Measurements from ENCODE around the gene NPHP4.
"Not testable (repeated sequence)": the region's sequence is repeated elsewhere in the genome, so short reads cannot be mapped to it uniquely, and the experiment has no call there.

Gene NPHP4

DNA sequence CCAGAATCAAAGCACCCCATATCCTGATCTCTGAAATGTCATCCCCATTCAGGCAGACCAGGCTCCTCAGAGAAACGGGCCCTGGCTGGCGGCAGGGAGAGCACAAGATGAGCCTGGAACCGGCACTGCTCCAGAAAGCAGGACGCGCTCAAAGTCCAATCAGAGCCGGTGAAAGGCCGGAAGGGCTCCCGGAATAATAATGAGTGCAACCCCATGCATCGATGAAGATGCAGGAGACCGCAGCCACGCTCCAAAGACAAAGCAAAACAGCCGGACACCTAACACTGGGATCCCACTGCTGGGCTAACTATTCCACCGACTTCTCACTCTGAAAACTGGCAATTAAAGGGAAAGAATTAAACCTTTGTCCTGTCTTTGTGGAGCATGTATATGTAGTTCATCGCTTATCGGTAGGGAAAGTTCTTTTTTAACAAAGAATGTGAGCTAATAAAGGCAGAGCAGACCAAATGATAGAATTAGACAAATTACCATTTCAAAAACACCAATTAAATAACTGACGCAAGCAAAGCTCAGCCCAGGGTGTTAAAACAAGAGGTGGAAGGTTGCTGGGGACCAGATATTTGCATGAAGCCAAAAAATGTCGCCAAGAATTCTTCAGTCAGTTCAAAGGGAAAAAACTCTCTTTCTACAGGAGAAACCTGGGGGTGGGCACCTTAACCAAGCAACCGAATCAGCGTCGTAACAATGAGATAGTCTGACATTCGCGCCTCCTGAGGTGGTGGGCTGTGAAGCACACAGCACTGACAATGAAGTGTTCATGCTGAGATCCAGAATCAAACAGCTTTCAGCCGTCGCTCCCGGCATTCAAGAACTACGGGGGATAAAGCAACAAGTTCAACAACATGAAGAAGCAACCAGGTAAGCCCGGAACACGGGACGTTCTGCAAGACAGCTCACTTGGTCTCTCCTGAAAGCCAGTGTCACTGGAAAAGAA lies 95.2 kb downstream of the NPHP4 start:
- H3K4me3 ChIP-seq (ENCODE audit: low read depth, low read length), result no peak overlapping the region
- H3K79me2 ChIP-seq, result no peaks in the 10 kb centered on the region
- H3K36me3 ChIP-seq (ENCODE audit: control insufficient read depth, insufficient read depth, low read length), result no peaks in the 10 kb centered on the region
- H3K9ac ChIP-seq, result no peak overlapping the region
- H3K4me1 ChIP-seq, result no peaks in the 10 kb centered on the region
- no peak overlapping the region for H3K4me2 ChIP-seq (ENCODE audit: low read length)
- no peaks in the 10 kb centered on the region for H3K27me3 ChIP-seq (ENCODE audit: control insufficient read depth, insufficient read depth, low read length)
- H2AFZ ChIP-seq, result no peak overlapping the region
- H3K27ac ChIP-seq, result no peak overlapping the region
- H3K9me3 ChIP-seq (ENCODE audit: control insufficient read depth, low read length), result no peaks in the 10 kb centered on the region
- TF ChIP-seq, protein P1, sequence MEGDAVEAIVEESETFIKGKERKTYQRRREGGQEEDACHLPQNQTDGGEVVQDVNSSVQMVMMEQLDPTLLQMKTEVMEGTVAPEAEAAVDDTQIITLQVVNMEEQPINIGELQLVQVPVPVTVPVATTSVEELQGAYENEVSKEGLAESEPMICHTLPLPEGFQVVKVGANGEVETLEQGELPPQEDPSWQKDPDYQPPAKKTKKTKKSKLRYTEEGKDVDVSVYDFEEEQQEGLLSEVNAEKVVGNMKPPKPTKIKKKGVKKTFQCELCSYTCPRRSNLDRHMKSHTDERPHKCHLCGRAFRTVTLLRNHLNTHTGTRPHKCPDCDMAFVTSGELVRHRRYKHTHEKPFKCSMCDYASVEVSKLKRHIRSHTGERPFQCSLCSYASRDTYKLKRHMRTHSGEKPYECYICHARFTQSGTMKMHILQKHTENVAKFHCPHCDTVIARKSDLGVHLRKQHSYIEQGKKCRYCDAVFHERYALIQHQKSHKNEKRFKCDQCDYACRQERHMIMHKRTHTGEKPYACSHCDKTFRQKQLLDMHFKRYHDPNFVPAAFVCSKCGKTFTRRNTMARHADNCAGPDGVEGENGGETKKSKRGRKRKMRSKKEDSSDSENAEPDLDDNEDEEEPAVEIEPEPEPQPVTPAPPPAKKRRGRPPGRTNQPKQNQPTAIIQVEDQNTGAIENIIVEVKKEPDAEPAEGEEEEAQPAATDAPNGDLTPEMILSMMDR (IDR thresholded peaks at IDR 0.05), result no peak

DNA sequence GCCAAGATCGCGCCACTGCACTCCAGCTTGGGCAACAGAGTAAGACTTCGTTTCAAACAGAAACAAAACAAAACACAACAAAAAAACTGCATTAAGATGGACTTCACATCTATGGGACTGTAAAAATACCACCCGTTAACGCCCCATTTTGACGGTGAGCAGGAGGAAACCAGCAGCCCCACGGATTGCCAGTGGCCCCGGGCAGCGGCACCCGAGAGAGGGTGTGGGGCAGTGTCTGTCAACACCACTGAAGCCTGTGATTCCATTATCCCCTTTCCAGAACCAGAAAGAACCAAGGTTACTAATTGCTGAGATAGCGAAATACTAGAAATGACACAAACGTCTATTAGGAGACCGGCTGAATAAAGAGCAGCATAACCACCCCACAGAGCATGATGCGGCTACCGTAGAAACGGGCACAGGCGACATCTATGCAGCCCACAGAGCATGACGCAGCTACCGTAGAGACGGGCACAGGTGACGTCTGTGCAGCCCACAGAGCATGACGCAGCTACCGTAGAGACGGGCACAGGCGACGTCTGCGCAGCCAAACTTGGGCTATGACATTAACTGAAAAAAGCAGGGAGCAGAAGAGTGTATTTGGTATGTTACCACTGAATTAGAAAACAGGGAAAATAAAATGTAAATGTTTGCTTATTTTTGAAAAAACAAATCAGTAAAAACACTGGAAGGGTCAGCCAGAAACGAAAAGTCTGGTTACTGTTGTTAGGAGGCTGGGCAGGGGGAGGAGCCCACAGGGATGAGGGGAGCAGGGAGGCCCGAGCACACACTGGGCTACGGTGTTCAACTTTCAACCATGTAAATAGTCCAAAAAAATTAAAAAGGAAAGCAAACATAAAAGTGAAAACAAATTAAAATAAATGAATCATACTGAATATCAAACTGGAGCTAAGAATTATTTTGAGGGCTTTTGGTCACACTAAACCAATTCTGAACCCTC lies 96.5 kb downstream of the NPHP4 start:
- no peaks in the 10 kb centered on the region for H3K79me2 ChIP-seq
- no peaks in the 10 kb centered on the region for H3K4me1 ChIP-seq
- H3K4me2 ChIP-seq (ENCODE audit: low read length), result no peak overlapping the region
- H2AFZ ChIP-seq, result no peak overlapping the region
- H3K27ac ChIP-seq, result no peak overlapping the region
- H3K9me3 ChIP-seq (ENCODE audit: control insufficient read depth, low read length), result no peaks in the 10 kb centered on the region
- no peaks in the 10 kb centered on the region for H3K36me3 ChIP-seq (ENCODE audit: control insufficient read depth, insufficient read depth, low read length)
- TF ChIP-seq, protein P1 (IDR thresholded peaks at IDR 0.05), result no peak
- H3K4me3 ChIP-seq (ENCODE audit: low read depth, low read length), result no peak overlapping the region
- H3K9ac ChIP-seq, result no peak overlapping the region
- H3K27me3 ChIP-seq (ENCODE audit: control insufficient read depth, insufficient read depth, low read length), result no peaks in the 10 kb centered on the region

DNA sequence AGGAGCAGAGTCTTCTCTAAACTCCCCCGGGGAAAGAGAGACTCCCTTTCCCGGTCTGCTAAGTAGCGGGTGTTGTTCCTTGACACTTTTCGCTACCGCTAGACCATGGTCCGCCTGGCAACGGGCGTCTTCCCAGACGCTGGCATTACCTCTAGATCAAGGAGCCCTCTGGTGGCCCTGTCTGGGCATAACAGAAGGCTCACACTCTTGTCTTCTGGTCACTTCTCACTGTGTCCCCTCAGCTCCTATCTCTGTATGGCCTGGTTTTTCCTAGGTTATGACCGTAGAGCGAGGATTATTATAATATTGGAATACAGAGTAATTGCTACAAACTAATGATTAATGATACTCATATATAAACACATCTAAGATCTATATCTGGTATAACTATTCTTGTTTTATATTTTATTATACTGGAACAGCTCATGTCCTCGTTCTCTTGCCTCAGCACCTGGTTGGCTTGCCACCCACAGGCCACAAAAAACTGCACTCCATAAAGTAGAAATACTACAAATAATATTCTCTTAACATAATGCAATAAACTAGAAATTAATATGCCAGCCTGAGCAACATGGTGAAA lies 98.4 kb downstream of the NPHP4 start:
- H3K27ac ChIP-seq; H3K4me3 ChIP-seq (ENCODE audit: low read depth, low read length); H3K9me3 ChIP-seq (ENCODE audit: control insufficient read depth, low read length); H3K27me3 ChIP-seq (ENCODE audit: control insufficient read depth, insufficient read depth, low read length); H3K9ac ChIP-seq; H3K79me2 ChIP-seq; H3K4me1 ChIP-seq; H2AFZ ChIP-seq; H3K4me2 ChIP-seq (ENCODE audit: low read length); H3K36me3 ChIP-seq (ENCODE audit: control insufficient read depth, insufficient read depth, low read length): not testable (repeated sequence)

DNA sequence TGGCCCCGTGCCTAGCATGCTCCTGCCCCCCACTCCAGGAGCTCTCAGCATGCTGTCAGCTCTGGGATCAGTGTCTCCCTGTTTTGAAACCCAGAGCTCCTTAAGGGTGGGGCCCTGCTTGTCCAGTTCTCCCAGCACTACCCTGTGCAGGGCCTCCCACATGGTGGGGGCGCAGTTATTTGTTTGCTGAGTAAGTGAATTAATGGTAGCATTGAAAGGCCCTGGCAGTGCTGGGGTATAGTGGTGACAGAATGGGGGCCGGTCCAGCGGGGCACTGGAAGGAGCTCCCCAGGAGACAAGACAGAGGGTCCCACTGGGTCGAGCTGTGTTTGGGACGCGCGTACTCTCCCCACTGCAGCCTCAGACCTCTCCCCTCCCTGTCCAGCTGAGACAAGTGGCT lies 99.9 kb downstream of the NPHP4 start:
- H2AFZ ChIP-seq, result no peak overlapping the region
- no peak overlapping the region for H3K27ac ChIP-seq
- no peaks in the 10 kb centered on the region for H3K36me3 ChIP-seq (ENCODE audit: control insufficient read depth, insufficient read depth, low read length)
- H3K4me1 ChIP-seq, result no peaks in the 10 kb centered on the region
- no peak overlapping the region for H3K4me2 ChIP-seq (ENCODE audit: low read length)
- H3K4me3 ChIP-seq (ENCODE audit: low read depth, low read length), result no peak overlapping the region
- no peaks in the 10 kb centered on the region for H3K27me3 ChIP-seq (ENCODE audit: control insufficient read depth, insufficient read depth, low read length)
- H3K9ac ChIP-seq, result no peak overlapping the region
- TF ChIP-seq, protein P1 (IDR thresholded peaks at IDR 0.05), result no peak
- H3K9me3 ChIP-seq (ENCODE audit: control insufficient read depth, low read length), result no peaks in the 10 kb centered on the region
- no peaks in the 10 kb centered on the region for H3K79me2 ChIP-seq

DNA sequence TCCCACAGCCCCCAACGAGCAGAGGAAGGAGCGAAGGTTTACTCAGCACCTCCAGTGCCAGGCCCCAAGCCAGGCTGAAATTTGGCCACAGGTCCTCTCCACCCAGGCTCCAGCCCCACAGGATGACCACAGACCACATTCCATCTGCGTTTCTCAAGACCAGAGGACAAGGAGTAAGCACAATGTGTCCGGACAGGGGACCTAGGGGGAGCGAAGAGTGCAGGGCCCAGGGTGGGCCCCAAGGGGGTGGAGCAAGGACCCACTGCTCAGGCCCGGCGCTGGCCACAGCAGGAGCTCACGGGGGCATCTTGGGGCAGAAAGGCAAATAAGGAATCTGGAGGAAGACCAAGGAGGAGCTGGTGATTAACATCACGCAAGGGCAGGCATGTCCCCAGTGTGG lies 100.5 kb downstream of the NPHP4 start:
- Histone ChIP-seq H3K9ac (no peak overlapping the region), H3K4me1 (no peaks in the 10 kb centered on the region), H3K79me2 (no peaks in the 10 kb centered on the region), H3K4me3 (ENCODE audit: low read depth, low read length) (no peak overlapping the region), H3K4me2 (ENCODE audit: low read length) (no peak overlapping the region), H3K9me3 (ENCODE audit: control insufficient read depth, low read length) (no peaks in the 10 kb centered on the region), H3K36me3 (ENCODE audit: control insufficient read depth, insufficient read depth, low read length) (no peaks in the 10 kb centered on the region), H2AFZ (no peak overlapping the region), H3K27me3 (ENCODE audit: control insufficient read depth, insufficient read depth, low read length) (no peaks in the 10 kb centered on the region), H3K27ac (no peak overlapping the region)
- TF ChIP-seq, protein P1 (IDR thresholded peaks at IDR 0.05), result no peak
